ENCODE data around the gene DPEP2NB. TPM values are rescaled to one million over a fixed set of nuclear protein-coding genes. Genes with fewer than 3 reads are reported as not detected.
"Not testable (repeated sequence)": the region's sequence is repeated elsewhere in the genome, so short reads cannot be mapped to it uniquely, and the experiment has no call there.

Gene DPEP2NB
- total RNA-seq, 1 donor from 2014 or later = not detected

DNA sequence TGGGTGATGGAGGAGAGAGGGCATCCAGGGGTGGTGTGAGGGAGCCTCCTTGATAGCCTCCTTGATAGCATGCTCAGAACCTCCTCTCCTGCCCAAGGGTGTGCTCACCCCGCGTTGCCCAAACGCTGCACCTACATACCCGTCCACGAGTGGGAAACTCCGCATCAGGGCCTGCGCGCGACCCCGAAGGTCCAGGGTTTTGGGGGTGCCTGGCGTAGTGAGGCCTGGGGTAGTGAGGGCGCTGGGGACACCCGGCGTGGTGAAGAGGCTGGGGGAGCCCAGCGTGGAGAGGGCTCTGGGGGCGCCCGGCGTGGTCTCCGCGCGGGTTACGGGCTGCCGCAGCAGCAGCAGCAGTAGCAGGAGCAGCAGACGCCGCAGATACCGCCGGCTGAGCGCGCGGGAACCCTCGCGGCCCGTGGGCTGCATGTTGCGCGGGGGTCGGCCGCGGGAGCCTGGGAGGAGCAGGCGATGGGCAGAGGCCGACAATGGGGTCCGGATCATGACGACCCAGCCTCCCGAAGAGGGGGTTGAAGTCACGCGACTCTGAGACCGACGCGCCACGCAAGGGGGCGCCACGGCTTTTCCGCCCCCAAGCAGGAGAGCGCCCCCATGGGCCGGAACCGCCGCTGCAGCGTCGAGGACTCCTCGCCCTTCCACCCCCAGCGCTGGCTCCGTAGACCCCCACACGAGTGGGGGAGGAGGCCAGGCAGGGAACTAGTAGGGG lies 35.6 kb downstream of the DPEP2NB start, which contains the start of gene DPEP3:
Gene DPEP3 (minus strand): TSS at position 545 of the 724 bp plus-strand sequence. CDS start 119 bp downstream, at position 426.
- no peak within 1 kb of the TSS for H3K4me3 Mint-ChIP-seq (ENCODE audit: low read depth)

DNA sequence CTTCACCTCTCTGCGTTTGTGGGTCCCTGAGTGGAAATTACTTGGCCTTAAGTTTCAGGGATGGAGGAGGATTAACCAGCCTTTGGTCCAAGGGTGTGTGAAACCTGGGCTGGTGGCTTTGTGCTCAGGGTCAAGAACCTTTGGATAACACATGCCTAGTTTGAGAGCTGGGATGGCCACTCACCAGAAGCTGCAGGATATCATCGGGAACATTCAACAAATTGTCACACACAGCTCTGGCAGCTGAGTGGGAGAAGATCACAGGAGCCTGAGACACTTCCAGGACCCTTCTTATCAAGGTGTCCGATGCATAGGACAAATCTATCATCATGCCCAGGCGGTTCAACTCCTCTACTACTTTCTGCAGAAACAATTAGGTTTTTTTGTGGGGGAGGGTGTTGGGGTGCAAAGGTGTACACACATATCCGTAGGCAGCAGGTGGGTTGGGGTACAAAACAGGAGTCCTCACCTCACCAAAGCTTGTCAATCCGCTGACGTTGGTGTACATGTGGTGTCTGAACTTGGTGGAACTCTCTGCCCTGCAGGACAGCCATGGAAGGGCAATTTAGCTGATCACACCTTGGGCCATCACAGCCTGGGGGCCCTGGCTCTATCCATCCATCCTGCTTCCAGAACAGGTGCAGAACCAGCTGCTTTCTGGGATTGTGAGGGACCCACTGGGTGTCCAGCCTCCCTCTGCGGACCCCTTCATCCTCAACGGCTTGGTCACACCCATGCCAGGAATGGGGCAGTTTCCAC lies 38.1 kb downstream of the DPEP2NB start:
- Mint-ChIP-seq H3K4me1 (ENCODE audit: low read depth) (no peaks in the 10 kb centered on the region), H3K27ac (no peak overlapping the region), H3K36me3 (ENCODE audit: insufficient read depth) (no peaks in the 10 kb centered on the region), H3K9me3 (ENCODE audit: low read depth) (no peaks in the 10 kb centered on the region), H3K27me3 (no peaks in the 10 kb centered on the region), H3K4me3 (ENCODE audit: low read depth) (no peak overlapping the region)
- TF ChIP-seq, protein P1, sequence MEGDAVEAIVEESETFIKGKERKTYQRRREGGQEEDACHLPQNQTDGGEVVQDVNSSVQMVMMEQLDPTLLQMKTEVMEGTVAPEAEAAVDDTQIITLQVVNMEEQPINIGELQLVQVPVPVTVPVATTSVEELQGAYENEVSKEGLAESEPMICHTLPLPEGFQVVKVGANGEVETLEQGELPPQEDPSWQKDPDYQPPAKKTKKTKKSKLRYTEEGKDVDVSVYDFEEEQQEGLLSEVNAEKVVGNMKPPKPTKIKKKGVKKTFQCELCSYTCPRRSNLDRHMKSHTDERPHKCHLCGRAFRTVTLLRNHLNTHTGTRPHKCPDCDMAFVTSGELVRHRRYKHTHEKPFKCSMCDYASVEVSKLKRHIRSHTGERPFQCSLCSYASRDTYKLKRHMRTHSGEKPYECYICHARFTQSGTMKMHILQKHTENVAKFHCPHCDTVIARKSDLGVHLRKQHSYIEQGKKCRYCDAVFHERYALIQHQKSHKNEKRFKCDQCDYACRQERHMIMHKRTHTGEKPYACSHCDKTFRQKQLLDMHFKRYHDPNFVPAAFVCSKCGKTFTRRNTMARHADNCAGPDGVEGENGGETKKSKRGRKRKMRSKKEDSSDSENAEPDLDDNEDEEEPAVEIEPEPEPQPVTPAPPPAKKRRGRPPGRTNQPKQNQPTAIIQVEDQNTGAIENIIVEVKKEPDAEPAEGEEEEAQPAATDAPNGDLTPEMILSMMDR (IDR thresholded peaks at IDR 0.05; ENCODE audit: unreplicated experiment) = no peak
- no peak for DNase-seq (ENCODE audit: low spot score, unreplicated experiment)

More for the DNA sequence above, 35.6 kb downstream of the DPEP2NB start, which contains the start of gene DPEP3:
- Mint-ChIP-seq H3K27ac (no peak within 1 kb of the TSS), H3K9me3 (ENCODE audit: low read depth) (no peaks in the 10 kb centered on the region), H3K36me3 (ENCODE audit: insufficient read depth) (peaks cover 1% of the 10 kb centered on the region), H3K27me3 (no peaks in the 10 kb centered on the region), H3K4me1 (ENCODE audit: low read depth) (peaks cover 7% of the 10 kb centered on the region)
- TF ChIP-seq, protein P1 (IDR thresholded peaks at IDR 0.05; ENCODE audit: unreplicated experiment) = peak; percentile 45
- DNase-seq (ENCODE audit: low spot score, unreplicated experiment) = no peak

DNA sequence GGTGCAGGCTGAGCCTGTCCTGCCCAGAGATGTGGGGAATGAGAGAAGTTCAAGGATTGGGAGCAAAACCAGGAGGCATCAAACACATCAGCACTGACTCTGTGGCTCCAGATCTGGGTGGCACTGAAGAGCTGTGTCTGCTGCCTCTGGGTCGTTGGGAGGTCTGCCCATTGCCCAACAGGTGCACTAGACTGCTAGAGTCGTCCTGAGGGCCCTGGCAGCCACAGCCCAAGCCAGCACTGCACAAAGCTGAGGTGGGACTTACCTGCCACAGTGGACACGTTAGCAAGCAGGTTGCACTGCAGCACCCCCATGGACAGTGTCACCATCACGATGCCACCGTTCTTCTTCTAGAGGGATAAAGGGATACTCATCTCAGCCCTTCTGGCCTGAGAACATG lies 38.7 kb downstream of the DPEP2NB start:
- Mint-ChIP-seq H3K4me1 (ENCODE audit: low read depth) (no peaks in the 10 kb centered on the region), H3K4me3 (ENCODE audit: low read depth) (no peak overlapping the region), H3K36me3 (ENCODE audit: insufficient read depth) (no peaks in the 10 kb centered on the region), H3K27ac (no peak overlapping the region), H3K27me3 (no peaks in the 10 kb centered on the region), H3K9me3 (ENCODE audit: low read depth) (no peaks in the 10 kb centered on the region)
- TF ChIP-seq, protein P1 (IDR thresholded peaks at IDR 0.05; ENCODE audit: unreplicated experiment) = no peak
- no peak for DNase-seq (ENCODE audit: low spot score, unreplicated experiment)

DNA sequence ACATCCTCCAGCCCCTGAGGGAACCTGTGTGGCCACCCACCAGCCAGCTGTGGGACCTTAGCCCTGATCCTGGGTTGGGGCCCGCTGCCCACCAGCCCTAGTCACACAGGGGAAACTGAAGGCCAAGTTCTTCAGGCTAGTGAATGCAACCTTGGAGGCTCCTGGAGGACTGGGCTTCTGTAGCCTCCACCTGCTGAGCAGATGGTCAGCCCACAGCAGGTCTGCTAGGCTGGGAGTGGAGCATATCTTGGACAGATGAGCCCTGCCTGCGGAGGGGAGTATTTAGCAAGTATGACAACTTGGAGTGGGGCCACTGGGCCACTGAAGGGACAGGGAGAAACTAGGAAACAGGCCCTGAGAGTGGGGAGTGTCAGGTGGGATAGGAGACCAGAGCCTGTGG lies 39.5 kb downstream of the DPEP2NB start:
- Mint-ChIP-seq H3K36me3 (ENCODE audit: insufficient read depth) (no peaks in the 10 kb centered on the region), H3K4me3 (ENCODE audit: low read depth) (no peak overlapping the region), H3K9me3 (ENCODE audit: low read depth) (no peaks in the 10 kb centered on the region), H3K27me3 (no peaks in the 10 kb centered on the region), H3K27ac (peak overlapping the region; percentile 21), H3K4me1 (ENCODE audit: low read depth) (no peaks in the 10 kb centered on the region)
- no peak for DNase-seq (ENCODE audit: low spot score, unreplicated experiment)
- TF ChIP-seq, protein P1 (IDR thresholded peaks at IDR 0.05; ENCODE audit: unreplicated experiment) = no peak

DNA sequence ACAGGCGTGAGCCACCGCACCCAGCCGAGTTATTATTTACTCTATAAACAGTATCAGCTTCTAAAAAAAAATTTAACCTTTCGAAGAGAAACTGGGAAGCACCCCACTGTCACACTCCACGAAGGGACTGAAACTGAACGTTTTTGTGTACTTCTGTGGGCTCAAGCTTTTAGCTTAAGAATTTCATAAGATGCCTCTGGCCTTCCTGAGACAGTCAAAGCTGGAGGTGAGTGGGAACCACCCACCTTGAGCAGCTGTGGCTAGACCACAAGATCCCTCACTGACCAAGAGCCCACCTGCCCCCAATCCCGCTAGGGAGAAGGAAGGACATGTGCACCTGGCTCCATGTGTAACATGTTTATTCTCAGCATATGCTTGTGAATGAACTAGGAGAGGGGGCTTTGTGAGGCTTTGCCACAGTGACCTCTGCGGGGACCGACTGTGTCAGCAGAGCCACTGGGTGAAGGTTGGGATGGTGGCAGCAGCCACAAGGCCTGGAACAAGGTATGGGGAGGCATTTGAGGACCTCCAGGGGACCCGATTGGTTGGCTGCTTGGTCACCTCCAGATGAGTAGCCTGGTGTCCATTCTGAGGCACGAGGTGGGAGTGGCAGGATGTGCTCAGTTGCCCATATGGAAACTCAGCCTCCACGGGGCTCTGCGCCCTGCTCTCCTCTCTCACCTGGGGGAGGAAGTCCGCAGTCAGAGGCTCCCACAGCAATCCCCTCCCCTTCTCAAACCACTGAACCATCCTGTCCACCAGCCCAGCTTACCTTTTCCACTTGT lies 40.2 kb downstream of the DPEP2NB start:
- H3K27ac Mint-ChIP-seq = no peak overlapping the region
- no peaks in the 10 kb centered on the region for H3K36me3 Mint-ChIP-seq (ENCODE audit: insufficient read depth)
- H3K27me3 Mint-ChIP-seq = no peaks in the 10 kb centered on the region
- no peak for DNase-seq (ENCODE audit: low spot score, unreplicated experiment)
- no peaks in the 10 kb centered on the region for H3K4me1 Mint-ChIP-seq (ENCODE audit: low read depth)
- H3K4me3 Mint-ChIP-seq (ENCODE audit: low read depth) = no peak overlapping the region
- TF ChIP-seq, protein P1 (IDR thresholded peaks at IDR 0.05; ENCODE audit: unreplicated experiment) = no peak
- H3K9me3 Mint-ChIP-seq (ENCODE audit: low read depth) = no peaks in the 10 kb centered on the region

DNA sequence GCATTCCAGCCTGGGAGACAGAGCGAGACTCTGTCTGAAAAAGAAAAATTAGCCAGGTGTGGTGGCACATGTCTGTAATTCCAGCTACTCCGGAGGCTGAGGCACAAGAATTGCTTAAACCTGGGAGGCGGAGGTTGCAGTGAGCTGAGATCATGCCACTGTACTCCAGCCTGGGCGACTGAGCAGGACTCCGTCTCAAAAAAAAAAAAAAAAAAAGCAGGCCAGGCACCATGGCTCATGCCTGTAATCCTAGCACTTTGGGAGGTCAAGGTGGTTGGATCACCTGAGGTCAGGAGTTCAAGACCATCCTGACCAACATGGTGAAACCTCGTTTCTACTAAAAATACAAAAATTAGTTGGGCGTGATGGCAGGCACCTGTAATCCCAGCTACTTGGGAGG lies 43.4 kb downstream of the DPEP2NB start:
- not testable (repeated sequence) for H3K9me3 Mint-ChIP-seq (ENCODE audit: low read depth); H3K36me3 Mint-ChIP-seq (ENCODE audit: insufficient read depth)

More for the DNA sequence above, 43.4 kb downstream of the DPEP2NB start:
- not testable (repeated sequence) for H3K4me1 Mint-ChIP-seq (ENCODE audit: low read depth); H3K27me3 Mint-ChIP-seq; H3K4me3 Mint-ChIP-seq (ENCODE audit: low read depth); DNase-seq (ENCODE audit: low spot score, unreplicated experiment); H3K27ac Mint-ChIP-seq
